Endometrial microvascular endothelial cells (primary cell): ENCODE data around the gene AGO3. TPM values are rescaled to one million over a fixed set of nuclear protein-coding genes. Genes with fewer than 3 reads are reported as not detected.

Experiments
- in situ Hi-C: cut with HindIII; loops from 2 replicates; pipeline ENCODE4 v1.10.0; 2017; ENCODE audit warnings: low sequenced_read_pairs, low pct_unique_long_range_greater_than_20kb; ENCODE audit errors: inconsistent ontology term
- total RNA-seq: library from RNA; depleted of rRNA; stranded (reverse); fragments of >200 nt; gene quantifications from one replicate; pipeline ENCODE4 v1.2.3, GENCODE V29; 2015; ENCODE audit errors: inconsistent ontology term

Gene AGO3
- total RNA-seq, 1 donor from 2014 or later = 7.2 TPM

- in situ Hi-C loops = no loop called here
Observed at GRCh38 chr1:36108314-36108713, 177.4 kb downstream of the AGO3 start.

- in situ Hi-C loops = no loop called here
Observed at GRCh38 chr1:36109041-36109679, 178.3 kb downstream of the AGO3 start.

- in situ Hi-C loops = no loop called here
Observed at GRCh38 chr1:36111151-36111550, 180.2 kb downstream of the AGO3 start.

- in situ Hi-C loops = no loop called here
Observed at GRCh38 chr1:36112823-36113222, 181.9 kb downstream of the AGO3 start.

- in situ Hi-C loops = no loop called here
Observed at GRCh38 chr1:36114371-36114770, 183.5 kb downstream of the AGO3 start.

GRCh38 chr1:36115200-36115669, 184.3 kb downstream of the AGO3 start:
- in situ Hi-C loops = no loop called here

GRCh38 chr1:36115931-36116330, 185.0 kb downstream of the AGO3 start:
- in situ Hi-C loops = no loop called here

- in situ Hi-C loops = no loop called here
Observed at GRCh38 chr1:36116901-36117300, 186.0 kb downstream of the AGO3 start.

- in situ Hi-C loops = no loop called here
Observed at GRCh38 chr1:36118447-36119204, 187.7 kb downstream of the AGO3 start.

GRCh38 chr1:36119456-36119855, 188.6 kb downstream of the AGO3 start:
- in situ Hi-C loops = no loop called here

Other genes with a start within 250 kb of the AGO3 start
- 9.8 TPM for gene C1orf216, start 212.2 kb upstream of the AGO3 start, total RNA-seq
- 30.1 TPM for gene CLSPN, start 161.1 kb upstream of the AGO3 start, total RNA-seq
- 6.1 TPM for gene AGO4, start 123.1 kb upstream of the AGO3 start, total RNA-seq
- 20.0 TPM for gene AGO1, start 47.9 kb upstream of the AGO3 start, total RNA-seq
- gene TEKT2, start 153.0 kb downstream of the AGO3 start, total RNA-seq = not detected
- 59.1 TPM for gene ADPRS, start 157.8 kb downstream of the AGO3 start, total RNA-seq
- gene COL8A2, start 194.1 kb downstream of the AGO3 start, total RNA-seq = 3.9 TPM
- 148 TPM for gene TRAPPC3, start 218.4 kb downstream of the AGO3 start, total RNA-seq
- 199 TPM for gene MAP7D1, start 225.1 kb downstream of the AGO3 start, total RNA-seq